Naive B cell (primary cell): ENCODE measurements around the gene WDR48. TPM values are rescaled to one million over a fixed set of nuclear protein-coding genes. Genes with fewer than 3 reads are reported as not detected.

Source experiments
- ATAC-seq, 2 donors: fragments of 150-1000 bp; cut with Tn5 transposase; 2 replicates each; pipeline ENCODE4 v1.10.0; 2021; ENCODE audit warnings: low read depth in 2 of 2, mild to moderate bottlenecking in 2 of 2, moderate library complexity in 2 of 2
- DNase-seq: peaks from one replicate; pipeline ENCODE4 v3.0.0; 2022
- H3K27ac Mint-ChIP-seq, 6 donors: one replicate each; pipeline ENCODE4 v1.8.0; 2020 to 2022; ENCODE audit warnings: mild to moderate bottlenecking in 6 of 6, mixed read lengths in 6 of 6, moderate library complexity in 5 of 6, inconsistent platforms in 2 of 6
- H3K27me3 Mint-ChIP-seq, 3 donors: one replicate each; pipeline ENCODE4 v1.8.0; 2021 to 2022; ENCODE audit warnings: mixed read lengths in 3 of 3, mild to moderate bottlenecking in 1 of 3
- H3K36me3 Mint-ChIP-seq, 2 donors: one replicate each; pipeline ENCODE4 v1.8.0; 2020 to 2022; ENCODE audit warnings: mixed read lengths in 2 of 2, inconsistent platforms in 1 of 2, mild to moderate bottlenecking in 1 of 2
- H3K4me1 Mint-ChIP-seq, 3 donors: one replicate each; pipeline ENCODE4 v1.8.0; 2020 to 2022; ENCODE audit warnings: mixed read lengths in 3 of 3, inconsistent platforms in 1 of 3, mild to moderate bottlenecking in 1 of 3, moderate library complexity in 1 of 3
- H3K4me3 Mint-ChIP-seq, 8 donors: one replicate each; pipeline ENCODE4 v1.8.0; 2020 to 2022; ENCODE audit warnings: mild to moderate bottlenecking in 8 of 8, mixed read lengths in 8 of 8, moderate library complexity in 8 of 8, inconsistent platforms in 2 of 8
- H3K9me3 Mint-ChIP-seq, 7 donors: one replicate each; pipeline ENCODE4 v1.8.0; 2020 to 2022; ENCODE audit warnings: mixed read lengths in 7 of 7, mild to moderate bottlenecking in 5 of 7, inconsistent platforms in 2 of 7, moderate library complexity in 1 of 7
- polyA plus RNA-seq, 6 donors: library from polyadenylated mRNA; unstranded; fragments of 300-500 nt; fragmentation: Illumina TruSeq; gene quantifications; one replicate each; pipeline ENCODE4 v1.2.3, GENCODE V29; 2021; ENCODE audit warnings: low read depth in 6 of 6

Gene WDR48
- polyA plus RNA-seq, 6 donors from 2014 or later = 23.5 to 66.0 (median 54.3) TPM

- H3K27me3 Mint-ChIP-seq = no peaks in the 10 kb centered on the region
- DNase-seq = no peak
Measured at GRCh38 chr3:39075910-39076309, 24.1 kb downstream of the WDR48 start.

GRCh38 chr3:39079530-39079929 is 27.7 kb downstream of the WDR48 start:
- Mint-ChIP-seq H3K9me3 (no peaks in the 10 kb centered on the region), H3K36me3 (peaks cover 47 to 55% of the 10 kb centered on the region in 2 donors), H3K4me3 (no peak overlapping the region), H3K27ac (peak overlapping the region in 1 of 6 donors; percentile 26), H3K27me3 (no peaks in the 10 kb centered on the region), H3K4me1 (peaks cover 0 to 9% (median 0%) of the 10 kb centered on the region in 3 donors)
- DNase-seq = no peak
- ATAC-seq = no peak

More at GRCh38 chr3:39075910-39076309, 24.1 kb downstream of the WDR48 start:
- H3K36me3 Mint-ChIP-seq = peaks cover 52 to 67% of the 10 kb centered on the region in 2 donors
- no peak for ATAC-seq
- H3K4me3 Mint-ChIP-seq = no peak overlapping the region
- H3K27ac Mint-ChIP-seq = peak overlapping the region in 2 of 6 donors; percentile 25 to 29
- H3K9me3 Mint-ChIP-seq = no peaks in the 10 kb centered on the region
- no peaks in the 10 kb centered on the region for H3K4me1 Mint-ChIP-seq

GRCh38 chr3:39080026-39080425 is 28.2 kb downstream of the WDR48 start:
- Mint-ChIP-seq H3K27ac (peak overlapping the region in 2 of 6 donors; percentile 18 to 21), H3K4me3 (no peak overlapping the region), H3K27me3 (no peaks in the 10 kb centered on the region), H3K9me3 (no peaks in the 10 kb centered on the region), H3K36me3 (peaks cover 42 to 50% of the 10 kb centered on the region in 2 donors), H3K4me1 (peaks cover 0 to 9% (median 3%) of the 10 kb centered on the region in 3 donors)
- ATAC-seq (no peak), DNase-seq (no peak)

GRCh38 chr3:39082666-39083313 is 31.0 kb downstream of the WDR48 start:
- H3K4me3 Mint-ChIP-seq = no peak overlapping the region
- DNase-seq (no peak), ATAC-seq (no peak)
- peak overlapping the region in 5 of 6 donors; percentile 1 to 97 (median 58) for H3K27ac Mint-ChIP-seq
- peaks cover 16 to 26% (median 22%) of the 10 kb centered on the region in 3 donors for H3K4me1 Mint-ChIP-seq
- H3K36me3 Mint-ChIP-seq = peaks cover 29 to 37% of the 10 kb centered on the region in 2 donors
- no peaks in the 10 kb centered on the region for H3K9me3 Mint-ChIP-seq
- no peaks in the 10 kb centered on the region for H3K27me3 Mint-ChIP-seq

GRCh38 chr3:39086144-39086543 is 34.3 kb downstream of the WDR48 start:
- peaks cover 30% of the 10 kb centered on the region in 2 donors for H3K36me3 Mint-ChIP-seq
- peak overlapping the region in 6 of 8 donors; percentile 26 to 80 (median 50) for H3K4me3 Mint-ChIP-seq
- no peaks in the 10 kb centered on the region for H3K9me3 Mint-ChIP-seq

GRCh38 chr3:39088456-39088855 is 36.6 kb downstream of the WDR48 start:
- peaks cover 19 to 22% of the 10 kb centered on the region in 2 donors for H3K36me3 Mint-ChIP-seq
- peak overlapping the region in 1 of 6 donors; percentile 86 for H3K27ac Mint-ChIP-seq
- no peaks in the 10 kb centered on the region for H3K9me3 Mint-ChIP-seq
- DNase-seq = no peak
- no peak overlapping the region for H3K4me3 Mint-ChIP-seq
- H3K4me1 Mint-ChIP-seq = peaks cover 16 to 22% (median 18%) of the 10 kb centered on the region in 3 donors
- no peak for ATAC-seq
- no peaks in the 10 kb centered on the region for H3K27me3 Mint-ChIP-seq

More at GRCh38 chr3:39086144-39086543, 34.3 kb downstream of the WDR48 start:
- Mint-ChIP-seq H3K27me3 (no peaks in the 10 kb centered on the region), H3K4me1 (peaks cover 16 to 26% (median 22%) of the 10 kb centered on the region in 3 donors), H3K27ac (peak overlapping the region; percentile 27 to 79 (median 54))
- peak; percentile 59 for DNase-seq
- ATAC-seq = peak; percentile 93 to 96

- peak overlapping the region in 1 of 6 donors; percentile 49 for H3K27ac Mint-ChIP-seq
- no peaks in the 10 kb centered on the region for H3K27me3 Mint-ChIP-seq
- no peak for DNase-seq
- H3K9me3 Mint-ChIP-seq = no peaks in the 10 kb centered on the region
- peaks cover 21 to 26% of the 10 kb centered on the region in 2 donors for H3K36me3 Mint-ChIP-seq
- no peak for ATAC-seq
- peaks cover 16 to 22% (median 17%) of the 10 kb centered on the region in 3 donors for H3K4me1 Mint-ChIP-seq
- no peak overlapping the region for H3K4me3 Mint-ChIP-seq
Measured at GRCh38 chr3:39088889-39089288, 37.1 kb downstream of the WDR48 start.

GRCh38 chr3:39090922-39091321 is 39.1 kb downstream of the WDR48 start:
- ATAC-seq = no peak
- no peak overlapping the region for H3K27ac Mint-ChIP-seq
- peaks cover 30 to 33% of the 10 kb centered on the region in 2 donors for H3K36me3 Mint-ChIP-seq
- H3K9me3 Mint-ChIP-seq = no peaks in the 10 kb centered on the region
- no peaks in the 10 kb centered on the region for H3K27me3 Mint-ChIP-seq
- H3K4me3 Mint-ChIP-seq = no peak overlapping the region
- DNase-seq = no peak
- H3K4me1 Mint-ChIP-seq = peaks cover 13 to 15% (median 14%) of the 10 kb centered on the region in 3 donors

- no peaks in the 10 kb centered on the region for H3K27me3 Mint-ChIP-seq
- H3K4me3 Mint-ChIP-seq = no peak overlapping the region
- H3K27ac Mint-ChIP-seq = peak overlapping the region in 5 of 6 donors; percentile 28 to 67 (median 42)
- peaks cover 13 to 25% of the 10 kb centered on the region in 2 donors for H3K36me3 Mint-ChIP-seq
- DNase-seq (no peak), ATAC-seq (no peak)
- H3K9me3 Mint-ChIP-seq = no peaks in the 10 kb centered on the region
- no peaks in the 10 kb centered on the region for H3K4me1 Mint-ChIP-seq
Measured at GRCh38 chr3:39094851-39095677, 43.2 kb downstream of the WDR48 start.

GRCh38 chr3:39095778-39096177 is 44.0 kb downstream of the WDR48 start:
- Mint-ChIP-seq H3K4me1 (peaks cover 0 to 4% (median 3%) of the 10 kb centered on the region in 3 donors), H3K27ac (no peak overlapping the region), H3K27me3 (no peaks in the 10 kb centered on the region), H3K4me3 (no peak overlapping the region), H3K36me3 (peaks cover 13 to 25% of the 10 kb centered on the region in 2 donors), H3K9me3 (no peaks in the 10 kb centered on the region)
- no peak for DNase-seq
- ATAC-seq = no peak

- DNase-seq (no peak), ATAC-seq (no peak)
- H3K4me1 Mint-ChIP-seq = peaks cover 8 to 12% (median 10%) of the 10 kb centered on the region in 3 donors
- peak overlapping the region in 3 of 6 donors; percentile 22 to 68 (median 54) for H3K27ac Mint-ChIP-seq
- no peaks in the 10 kb centered on the region for H3K27me3 Mint-ChIP-seq
- peaks cover 13 to 25% of the 10 kb centered on the region in 2 donors for H3K36me3 Mint-ChIP-seq
- H3K9me3 Mint-ChIP-seq = no peaks in the 10 kb centered on the region
- H3K4me3 Mint-ChIP-seq = no peak overlapping the region
Measured at GRCh38 chr3:39096775-39097174, 45.0 kb downstream of the WDR48 start.

- H3K27me3 Mint-ChIP-seq = no peaks in the 10 kb centered on the region
- peak overlapping the region in 1 of 6 donors; percentile 68 for H3K27ac Mint-ChIP-seq
- no peak for ATAC-seq
- H3K4me1 Mint-ChIP-seq = peaks cover 18 to 23% (median 20%) of the 10 kb centered on the region in 3 donors
- H3K4me3 Mint-ChIP-seq = peak overlapping the region in 1 of 8 donors; percentile 32
- DNase-seq = no peak
- no peaks in the 10 kb centered on the region for H3K9me3 Mint-ChIP-seq
- H3K36me3 Mint-ChIP-seq = peaks cover 8 to 18% of the 10 kb centered on the region in 2 donors
Measured at GRCh38 chr3:39097716-39098472, 46.1 kb downstream of the WDR48 start.

GRCh38 chr3:39098473-39099000 is 46.7 kb downstream of the WDR48 start:
- H3K36me3 Mint-ChIP-seq = peaks cover 8 to 16% of the 10 kb centered on the region in 2 donors
- H3K27me3 Mint-ChIP-seq = no peaks in the 10 kb centered on the region
- H3K27ac Mint-ChIP-seq = peak overlapping the region in 1 of 6 donors; percentile 73
- no peak overlapping the region for H3K4me3 Mint-ChIP-seq
- H3K4me1 Mint-ChIP-seq = peaks cover 25 to 27% (median 27%) of the 10 kb centered on the region in 3 donors
- ATAC-seq (no peak), DNase-seq (no peak)
- no peaks in the 10 kb centered on the region for H3K9me3 Mint-ChIP-seq
